Cerebellar nuclear complex (tissue), 1 donor: ENCODE data around the gene TEAD1.
"Not testable (repeated sequence)": the region's sequence is repeated elsewhere in the genome, so short reads cannot be mapped to it uniquely, and the experiment has no call there.

Source experiments
- DNase-seq, 2 experiments: peaks; one replicate each; lab custom pipeline; 2025; lab: John Stamatoyannopoulos, UW

Gene TEAD1

GRCh38 chr11:12737024-12737423 lies 62.8 kb downstream of the TEAD1 start:
- DNase-seq = no peak

DNA sequence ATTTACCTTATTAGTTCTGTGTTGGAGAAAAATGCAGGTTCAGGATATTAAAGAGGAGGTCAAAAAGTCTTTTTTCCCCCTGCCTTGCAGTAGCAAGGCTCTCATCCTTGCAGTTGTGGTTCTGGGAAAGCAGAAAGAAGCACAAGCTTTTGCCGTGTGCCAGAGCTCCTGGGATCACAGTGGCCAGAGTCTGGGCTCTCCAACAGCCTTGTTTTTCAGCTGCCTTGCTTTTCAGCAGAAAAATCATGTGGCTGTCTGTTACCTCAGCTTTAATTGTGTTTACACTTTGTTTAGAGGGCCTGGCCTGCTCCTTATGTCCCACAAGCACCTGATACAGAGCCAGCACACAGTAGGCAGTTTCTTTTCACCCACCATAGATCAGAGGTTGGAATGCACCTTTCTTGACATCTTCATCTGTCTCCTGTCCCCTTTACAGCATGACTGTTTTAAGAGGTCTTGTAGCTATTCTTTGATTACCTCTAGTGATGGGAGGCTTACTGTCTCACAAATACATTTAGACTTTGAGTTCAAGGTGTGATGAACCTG lies 67.5 kb downstream of the TEAD1 start:
- no peak for DNase-seq

DNA sequence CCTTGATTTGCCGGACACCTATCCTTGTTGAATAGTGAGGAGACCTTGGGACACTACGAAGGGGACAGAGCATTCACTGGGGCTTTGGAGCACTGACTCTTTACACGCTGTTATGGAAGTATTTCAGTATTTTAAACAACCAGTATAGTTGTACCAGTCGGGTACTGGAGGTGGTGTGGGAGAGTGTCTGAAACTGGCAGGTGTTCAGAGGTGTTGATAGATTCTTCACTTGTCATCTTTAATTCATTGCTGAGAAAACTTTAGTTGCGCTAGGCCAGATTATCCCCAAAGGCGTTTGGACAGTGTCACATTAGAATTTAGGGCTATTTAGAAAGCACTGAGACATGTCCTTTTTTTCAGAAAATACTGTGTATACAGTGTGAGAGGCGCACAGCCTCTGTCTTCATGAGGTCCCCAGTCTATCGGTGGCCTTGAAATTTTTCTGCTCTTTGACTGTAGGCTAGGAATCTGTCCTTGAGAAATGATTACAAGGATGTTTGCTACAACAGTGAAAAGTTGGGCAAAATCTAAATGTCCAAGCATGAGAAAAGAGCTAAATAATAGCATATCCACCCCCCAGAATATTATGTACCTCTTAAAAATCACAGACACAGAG lies 69.7 kb downstream of the TEAD1 start:
- DNase-seq = no peak

DNA sequence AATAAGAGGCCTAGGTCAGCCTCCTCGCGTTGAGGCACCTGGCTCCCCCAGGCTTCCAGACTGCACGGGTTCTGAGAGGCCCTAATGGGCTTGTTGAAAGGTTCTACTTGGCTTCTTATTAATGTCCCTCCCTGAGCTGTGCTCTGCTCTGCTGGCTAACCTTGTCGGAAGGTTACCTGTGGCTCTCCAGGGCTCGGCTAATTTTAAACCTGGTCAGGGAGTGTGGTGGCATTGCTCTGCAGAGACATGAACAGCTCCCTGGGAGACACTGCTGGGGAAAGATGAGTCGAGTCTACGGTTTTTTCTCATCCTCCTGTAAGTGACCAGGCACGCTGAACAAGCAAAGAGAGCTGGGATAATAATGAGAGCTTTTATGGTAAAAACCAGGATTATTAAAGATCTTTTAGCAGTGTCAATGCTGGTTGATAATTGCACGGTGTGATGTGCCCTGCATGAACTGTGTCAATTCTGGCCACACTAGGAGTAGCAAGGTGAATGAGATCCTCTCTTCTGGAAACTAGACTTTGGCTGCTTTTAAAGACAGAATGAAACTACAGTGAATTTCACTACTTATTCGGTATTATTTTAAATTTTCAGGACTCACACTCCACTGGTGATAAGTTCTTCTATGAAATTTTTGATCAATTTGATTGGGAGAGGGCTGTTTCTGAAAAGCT lies 70.7 kb downstream of the TEAD1 start:
- DNase-seq = peak in 1 of 2 experiments; percentile 13

- DNase-seq = no peak
These were observed 71.6 kb downstream of the TEAD1 start for GRCh38 chr11:12745787-12746186.

- no peak for DNase-seq
These were observed 72.4 kb downstream of the TEAD1 start for GRCh38 chr11:12746593-12747097.

- DNase-seq = no peak
These were observed 74.3 kb downstream of the TEAD1 start for GRCh38 chr11:12748561-12748960.

- no peak for DNase-seq
These were observed 75.2 kb downstream of the TEAD1 start for GRCh38 chr11:12749442-12749841.

DNA sequence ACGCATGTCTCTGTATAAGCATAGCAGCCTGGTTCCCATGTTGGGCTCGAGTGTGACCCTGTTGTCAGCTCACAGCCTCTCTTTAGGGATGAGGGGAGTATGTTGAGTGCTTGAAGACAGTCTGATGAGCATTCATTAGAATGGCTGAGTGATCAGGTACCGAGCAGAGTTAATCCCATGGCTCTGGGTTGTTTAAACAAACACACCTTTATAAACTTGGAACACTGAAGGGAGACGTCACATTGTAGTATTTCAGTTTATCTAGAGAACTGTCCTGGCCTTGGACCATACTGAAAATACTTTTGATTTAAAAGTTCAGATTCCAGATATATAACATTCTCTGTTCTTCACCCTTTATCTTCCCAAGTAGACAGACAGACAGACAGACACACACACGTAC lies 76.0 kb downstream of the TEAD1 start:
- no peak for DNase-seq

GRCh38 chr11:12752868-12753524 lies 78.8 kb downstream of the TEAD1 start:
- no peak for DNase-seq

- DNase-seq = no peak
These were observed 79.8 kb downstream of the TEAD1 start for GRCh38 chr11:12754021-12754420.

- no peak for DNase-seq
These were observed 80.5 kb downstream of the TEAD1 start for GRCh38 chr11:12754582-12755234.

DNA sequence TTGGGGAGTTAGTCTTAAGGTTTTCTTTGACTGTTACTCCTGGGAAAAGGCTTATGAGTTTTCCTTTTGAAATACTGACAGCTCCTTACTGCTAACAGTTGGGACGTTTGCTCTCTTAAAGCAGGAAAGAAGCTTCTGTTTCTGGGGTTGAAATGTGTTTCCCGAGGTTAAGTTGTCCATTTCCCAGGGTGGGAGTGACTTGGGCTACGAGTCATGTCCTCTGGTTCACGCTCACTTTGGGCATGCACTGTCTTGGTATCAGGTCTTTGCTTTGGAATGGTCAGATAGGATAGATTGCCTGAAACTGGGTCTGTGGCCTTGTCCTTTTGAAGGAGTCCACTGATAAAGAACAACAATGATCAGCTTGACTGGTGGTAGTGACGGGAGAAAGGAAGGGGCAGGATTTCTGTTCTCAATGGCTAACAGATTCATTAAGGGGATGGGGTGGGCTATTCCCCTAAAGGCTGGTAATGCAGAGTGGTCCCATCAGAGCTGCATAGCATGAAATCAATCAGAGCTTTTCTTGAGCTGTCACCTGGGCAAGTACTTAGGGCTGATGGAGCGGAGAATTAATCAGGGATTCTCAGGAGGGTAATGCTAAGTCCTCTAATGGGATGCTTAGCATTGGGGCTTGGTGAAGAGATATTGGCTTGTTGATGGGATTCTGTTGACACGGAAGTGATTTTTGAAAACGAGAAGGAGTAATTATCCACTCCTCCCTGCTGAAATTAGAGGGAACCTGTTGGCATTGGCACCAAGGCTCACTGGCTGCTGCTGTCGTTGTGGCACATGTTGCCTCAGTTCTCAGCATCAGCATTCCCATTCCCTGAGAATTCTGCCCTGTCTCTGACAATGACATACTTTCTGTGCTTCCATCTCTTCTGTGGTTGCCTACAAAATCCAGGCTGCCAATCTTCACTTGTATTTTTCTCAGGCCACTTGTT lies 81.6 kb downstream of the TEAD1 start:
- DNase-seq = no peak

DNA sequence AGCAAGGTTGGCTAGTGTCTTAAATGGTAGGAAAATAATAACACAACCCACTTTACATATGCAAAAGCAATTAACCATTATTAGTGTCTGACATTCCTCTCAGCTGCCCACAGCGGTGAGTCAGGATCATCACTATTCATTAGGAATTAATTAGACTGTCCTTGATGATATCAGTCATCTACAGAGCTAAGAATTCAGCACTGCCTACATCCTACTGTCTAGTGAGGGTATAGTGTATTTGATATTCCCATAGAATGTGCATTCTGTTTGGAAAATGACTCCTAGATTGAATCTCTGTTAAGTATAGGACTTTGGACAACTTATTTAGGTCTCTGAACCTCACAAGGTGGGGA lies 82.2 kb downstream of the TEAD1 start:
- no peak for DNase-seq

DNA sequence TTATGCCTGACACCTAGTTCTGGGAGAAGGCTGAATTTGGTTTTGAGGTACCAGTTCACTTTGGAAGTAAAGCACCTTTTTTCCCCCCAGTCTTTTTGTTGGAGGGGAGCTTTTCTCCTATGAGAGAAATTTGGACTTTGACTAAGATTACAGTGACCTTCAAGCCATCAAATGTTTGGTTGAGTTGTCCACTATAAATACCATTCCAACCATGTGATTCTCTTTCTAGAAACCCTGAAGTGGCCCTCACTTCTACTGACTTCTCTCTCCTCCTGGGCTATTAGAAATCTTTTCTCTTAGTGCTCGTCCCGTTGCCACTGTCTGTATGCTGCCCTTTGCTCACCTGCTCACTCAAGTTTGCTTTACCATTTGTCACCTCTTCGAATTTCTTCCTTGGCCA lies 82.6 kb downstream of the TEAD1 start:
- no peak for DNase-seq

DNA sequence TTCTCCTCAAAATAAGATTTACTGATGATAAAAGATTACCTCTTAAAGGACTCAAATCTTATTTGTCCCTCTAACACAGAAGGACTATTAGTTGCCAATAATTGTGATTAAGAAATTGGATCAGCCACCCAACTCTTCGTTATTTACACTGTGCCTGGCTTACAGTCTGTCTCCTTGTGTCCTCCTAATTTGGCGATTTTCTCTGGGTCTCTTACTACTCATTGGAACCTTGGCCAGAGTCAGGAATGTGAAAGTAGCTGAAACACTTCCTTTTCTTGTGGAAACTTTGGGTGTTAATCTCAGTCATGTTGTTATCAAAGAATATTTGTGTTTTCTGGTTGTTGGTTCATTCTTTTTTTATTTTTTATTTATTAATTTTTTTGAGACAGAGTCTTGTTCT lies 83.2 kb downstream of the TEAD1 start:
- no peak for DNase-seq

DNA sequence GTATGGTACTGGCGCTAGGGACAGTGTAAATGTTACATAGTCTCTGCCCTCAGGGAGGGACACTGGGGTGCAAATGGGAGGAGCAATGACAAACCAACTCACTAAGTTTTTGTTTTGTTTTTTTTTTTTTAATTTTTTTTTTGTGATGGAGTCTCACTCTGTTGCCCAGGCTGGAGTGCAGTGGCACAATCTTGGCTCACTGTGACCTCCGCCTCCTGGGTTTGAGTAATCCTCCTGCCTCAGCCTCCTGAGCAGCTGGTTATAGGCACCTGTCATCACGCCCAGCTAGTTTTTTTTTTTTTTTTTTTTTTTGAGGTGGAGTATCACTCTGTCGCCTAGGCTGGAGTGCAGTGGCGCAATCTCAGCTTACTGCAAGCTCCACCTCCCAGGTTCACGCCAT lies 83.9 kb downstream of the TEAD1 start:
- DNase-seq = not testable (repeated sequence)

DNA sequence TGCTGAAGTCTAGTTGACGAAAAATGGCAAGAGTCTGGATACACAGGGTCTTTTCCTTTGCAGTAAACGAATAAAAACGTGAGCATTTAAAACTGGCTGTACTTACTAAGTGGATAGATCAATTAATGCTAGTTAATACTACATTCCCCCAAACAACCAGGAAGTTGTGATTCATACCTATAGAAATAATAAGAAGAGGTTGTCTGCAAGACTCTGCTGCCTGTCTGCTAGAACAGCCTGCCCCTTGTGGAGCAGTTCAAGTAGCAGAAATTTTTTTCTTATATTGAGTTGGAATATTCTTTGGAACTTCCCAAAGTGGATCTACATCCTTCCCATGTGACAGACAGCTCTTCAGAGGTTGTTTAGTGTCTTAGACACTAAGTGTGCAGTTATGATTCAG lies 86.8 kb downstream of the TEAD1 start:
- DNase-seq = no peak

- DNase-seq = no peak
These were observed 88.1 kb downstream of the TEAD1 start for GRCh38 chr11:12762278-12762677.

- no peak for DNase-seq
These were observed 88.6 kb downstream of the TEAD1 start for GRCh38 chr11:12762696-12763324.
